Ishikawa (cell line): ENCODE measurements around the gene PLEKHG7.

Experiments
- CEBPB ChIP-seq: IDR thresholded peaks from 2 replicates; pipeline ENCODE4 v1.6.1; 2012
- CREB1 ChIP-seq: IDR thresholded peaks from 2 replicates; pipeline ENCODE4 v1.6.1; 2012; ENCODE audit warnings: low read depth
- EGR1 ChIP-seq: IDR thresholded peaks from 2 replicates; pipeline ENCODE4 v1.6.1; 2012
- FOXM1 ChIP-seq: IDR thresholded peaks from 2 replicates; pipeline ENCODE4 v1.6.1; 2012; ENCODE audit warnings: low read depth, borderline replicate concordance
- MAX ChIP-seq: IDR thresholded peaks from 2 replicates; pipeline ENCODE4 v1.6.1; 2012
- NFIC ChIP-seq: IDR thresholded peaks from 2 replicates; pipeline ENCODE4 v1.6.1; 2012
- TCF12 ChIP-seq: IDR thresholded peaks from 2 replicates; pipeline ENCODE4 v1.6.1; 2012; ENCODE audit warnings: low read depth
- YY1 ChIP-seq: IDR thresholded peaks from 2 replicates; pipeline ENCODE4 v1.6.1; 2012; ENCODE audit warnings: low read depth
- TF ChIP-seq, protein P1 (sequence below): IDR thresholded peaks from 2 replicates; pipeline ENCODE4 v1.6.1; 2012
- TF ChIP-seq, protein P2 (sequence below): IDR thresholded peaks from 2 replicates; pipeline ENCODE4 v1.6.1; 2012; ENCODE audit warnings: low read depth, mild to moderate bottlenecking

DNA sequence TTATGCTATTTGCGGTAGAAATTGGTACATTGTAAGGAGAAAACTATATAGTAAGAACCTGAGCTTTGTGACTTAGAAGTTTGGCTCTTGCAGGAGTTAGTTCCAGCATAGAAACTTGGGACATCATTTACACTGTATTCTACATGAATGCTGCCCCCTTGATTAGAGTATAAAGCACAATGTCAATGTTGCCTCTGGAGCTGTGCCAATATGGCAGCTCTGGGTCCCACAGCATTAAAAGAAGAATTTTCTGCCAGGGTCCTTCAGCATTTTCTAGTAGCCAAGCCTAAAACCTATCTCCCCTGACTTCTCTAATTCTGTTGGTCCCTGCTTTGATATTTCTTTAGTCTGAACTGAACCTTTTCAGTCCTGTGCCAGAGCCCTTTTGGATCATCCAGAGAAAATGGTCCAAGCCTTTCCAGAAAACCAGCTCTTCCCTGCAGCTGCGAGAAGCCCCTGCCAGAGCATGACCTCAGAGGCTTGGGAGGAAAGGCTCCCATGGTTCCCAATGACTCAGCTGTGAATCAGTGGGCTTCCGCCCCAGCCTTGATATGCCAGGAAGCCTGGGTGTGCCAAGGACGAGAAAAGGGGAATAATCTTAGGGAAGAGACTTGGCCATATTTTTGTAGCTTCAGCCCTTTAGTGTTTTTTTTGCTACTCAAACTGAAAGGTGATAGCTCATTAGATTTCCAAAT is 43.2 kb downstream of the PLEKHG7 start:
- TF ChIP-seq MAX (no peak), NFIC (no peak), CREB1 (no peak), CEBPB (no peak), FOXM1 (no peak), TCF12 (no peak), EGR1 (no peak), YY1 (no peak)
- TF ChIP-seq, protein P1, sequence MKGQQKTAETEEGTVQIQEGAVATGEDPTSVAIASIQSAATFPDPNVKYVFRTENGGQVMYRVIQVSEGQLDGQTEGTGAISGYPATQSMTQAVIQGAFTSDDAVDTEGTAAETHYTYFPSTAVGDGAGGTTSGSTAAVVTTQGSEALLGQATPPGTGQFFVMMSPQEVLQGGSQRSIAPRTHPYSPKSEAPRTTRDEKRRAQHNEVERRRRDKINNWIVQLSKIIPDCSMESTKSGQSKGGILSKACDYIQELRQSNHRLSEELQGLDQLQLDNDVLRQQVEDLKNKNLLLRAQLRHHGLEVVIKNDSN: no peak
- TF ChIP-seq, protein P2, sequence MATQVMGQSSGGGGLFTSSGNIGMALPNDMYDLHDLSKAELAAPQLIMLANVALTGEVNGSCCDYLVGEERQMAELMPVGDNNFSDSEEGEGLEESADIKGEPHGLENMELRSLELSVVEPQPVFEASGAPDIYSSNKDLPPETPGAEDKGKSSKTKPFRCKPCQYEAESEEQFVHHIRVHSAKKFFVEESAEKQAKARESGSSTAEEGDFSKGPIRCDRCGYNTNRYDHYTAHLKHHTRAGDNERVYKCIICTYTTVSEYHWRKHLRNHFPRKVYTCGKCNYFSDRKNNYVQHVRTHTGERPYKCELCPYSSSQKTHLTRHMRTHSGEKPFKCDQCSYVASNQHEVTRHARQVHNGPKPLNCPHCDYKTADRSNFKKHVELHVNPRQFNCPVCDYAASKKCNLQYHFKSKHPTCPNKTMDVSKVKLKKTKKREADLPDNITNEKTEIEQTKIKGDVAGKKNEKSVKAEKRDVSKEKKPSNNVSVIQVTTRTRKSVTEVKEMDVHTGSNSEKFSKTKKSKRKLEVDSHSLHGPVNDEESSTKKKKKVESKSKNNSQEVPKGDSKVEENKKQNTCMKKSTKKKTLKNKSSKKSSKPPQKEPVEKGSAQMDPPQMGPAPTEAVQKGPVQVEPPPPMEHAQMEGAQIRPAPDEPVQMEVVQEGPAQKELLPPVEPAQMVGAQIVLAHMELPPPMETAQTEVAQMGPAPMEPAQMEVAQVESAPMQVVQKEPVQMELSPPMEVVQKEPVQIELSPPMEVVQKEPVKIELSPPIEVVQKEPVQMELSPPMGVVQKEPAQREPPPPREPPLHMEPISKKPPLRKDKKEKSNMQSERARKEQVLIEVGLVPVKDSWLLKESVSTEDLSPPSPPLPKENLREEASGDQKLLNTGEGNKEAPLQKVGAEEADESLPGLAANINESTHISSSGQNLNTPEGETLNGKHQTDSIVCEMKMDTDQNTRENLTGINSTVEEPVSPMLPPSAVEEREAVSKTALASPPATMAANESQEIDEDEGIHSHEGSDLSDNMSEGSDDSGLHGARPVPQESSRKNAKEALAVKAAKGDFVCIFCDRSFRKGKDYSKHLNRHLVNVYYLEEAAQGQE: no peak
